Stimulated activated naive B cell treated with anti-CD40 and anti-IgM and Interleukin-4, amounts not matched to agents 10 μg/mL and 1 μg/mL and 100 μg/mL, for 72 hours (primary cell): ENCODE measurements around the gene ANKRA2.
A peak's percentile ranks its signal among the peaks of the same experiment; 100 is the strongest.
"Not testable (repeated sequence)": the region's sequence is repeated elsewhere in the genome, so short reads cannot be mapped to it uniquely, and the experiment has no call there.

ENCODE experiments used
- ATAC-seq, 2 donors: fragments of 150-1000 bp; cut with Tn5 transposase; replicated peaks; 2 replicates each; pipeline ENCODE4 v1.10.0; 2021; ENCODE audit warnings: moderate library complexity in 1 of 2
- DNase-seq: peaks from one replicate; pipeline ENCODE4 v3.0.0; 2021
- H3K27ac Mint-ChIP-seq: one replicate; pipeline ENCODE4 v1.8.0; 2022; ENCODE audit warnings: mild to moderate bottlenecking, mixed read lengths
- H3K27me3 Mint-ChIP-seq, 2 donors: one replicate each; pipeline ENCODE4 v1.8.0; 2022; ENCODE audit warnings: mixed read lengths in 2 of 2
- H3K36me3 Mint-ChIP-seq, 2 donors: one replicate each; pipeline ENCODE4 v1.8.0; 2022; ENCODE audit warnings: mixed read lengths in 2 of 2, mild to moderate bottlenecking in 1 of 2
- H3K4me1 Mint-ChIP-seq, 2 donors: one replicate each; pipeline ENCODE4 v1.8.0; 2022; ENCODE audit warnings: mixed read lengths in 2 of 2, mild to moderate bottlenecking in 1 of 2
- H3K4me3 Mint-ChIP-seq, 2 donors: one replicate each; pipeline ENCODE4 v1.8.0; 2022; ENCODE audit warnings: mild to moderate bottlenecking in 2 of 2, mixed read lengths in 2 of 2, moderate library complexity in 1 of 2
- H3K9me3 Mint-ChIP-seq, 2 donors: one replicate each; pipeline ENCODE4 v1.8.0; 2022; ENCODE audit warnings: mixed read lengths in 2 of 2, mild to moderate bottlenecking in 1 of 2

The ANKRA2 gene

DNA sequence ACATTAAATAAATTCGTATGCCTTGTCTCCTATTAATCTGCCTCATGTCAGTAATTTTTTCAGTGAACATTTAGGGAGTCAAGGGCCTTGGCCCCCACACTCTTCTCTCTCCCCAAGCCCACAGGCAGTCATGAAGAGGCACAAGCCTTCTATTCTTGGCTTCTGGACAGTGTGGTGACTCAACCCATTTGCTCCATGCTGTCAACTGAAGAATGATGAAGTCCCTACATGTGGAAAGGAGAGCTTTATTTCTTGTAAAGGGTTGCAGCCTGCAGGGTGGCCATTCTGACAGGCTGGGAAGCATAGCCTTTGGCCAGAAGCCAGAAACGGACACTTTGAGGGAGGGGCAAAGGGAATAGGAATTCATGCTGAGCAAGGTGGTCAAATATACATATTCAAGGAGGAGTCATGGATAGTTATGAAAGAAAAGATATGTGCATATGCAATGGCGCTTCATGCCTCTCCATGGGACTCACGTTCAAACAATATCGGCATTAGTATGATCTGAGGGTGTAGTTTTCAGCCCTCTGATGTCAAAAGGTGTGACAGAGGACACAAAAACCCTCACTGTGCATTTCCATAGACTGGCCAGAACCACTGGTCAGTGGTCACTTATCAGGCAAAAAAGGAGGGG lies 31.3 kb downstream of the ANKRA2 start:
- Mint-ChIP-seq H3K4me1 (no peaks in the 10 kb centered on the region), H3K27ac (no peak overlapping the region), H3K27me3 (peaks cover 28 to 39% of the 10 kb centered on the region in 2 donors), H3K36me3 (no peaks in the 10 kb centered on the region), H3K9me3 (no peaks in the 10 kb centered on the region), H3K4me3 (no peak overlapping the region)
- no peak for ATAC-seq
- DNase-seq, result no peak

DNA sequence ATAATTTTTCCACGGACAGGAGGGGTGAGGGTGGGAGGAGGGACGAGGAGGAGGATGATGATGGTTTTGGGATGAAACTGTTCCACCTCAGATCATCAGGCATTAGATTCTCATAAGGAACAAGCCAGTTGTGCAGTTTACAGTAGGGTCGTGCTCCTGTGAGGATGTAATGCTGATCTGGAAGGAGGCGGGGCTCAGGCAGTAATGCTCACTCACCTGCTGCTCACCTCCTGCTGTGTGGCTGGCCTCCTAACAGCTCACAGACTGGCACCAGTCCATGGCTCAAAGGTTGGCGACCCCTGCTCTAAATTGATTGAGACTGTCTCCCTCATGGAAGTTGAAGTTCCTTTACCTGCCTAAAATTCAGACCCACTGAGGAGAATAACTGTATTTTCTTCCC lies 33.2 kb downstream of the ANKRA2 start:
- ATAC-seq (no peak), DNase-seq (no peak)
- Mint-ChIP-seq H3K36me3 (no peaks in the 10 kb centered on the region), H3K4me1 (peaks cover 0 to 2% of the 10 kb centered on the region in 2 donors), H3K27ac (no peak overlapping the region), H3K27me3 (peaks cover 28 to 50% of the 10 kb centered on the region in 2 donors), H3K4me3 (no peak overlapping the region), H3K9me3 (no peaks in the 10 kb centered on the region)

DNA sequence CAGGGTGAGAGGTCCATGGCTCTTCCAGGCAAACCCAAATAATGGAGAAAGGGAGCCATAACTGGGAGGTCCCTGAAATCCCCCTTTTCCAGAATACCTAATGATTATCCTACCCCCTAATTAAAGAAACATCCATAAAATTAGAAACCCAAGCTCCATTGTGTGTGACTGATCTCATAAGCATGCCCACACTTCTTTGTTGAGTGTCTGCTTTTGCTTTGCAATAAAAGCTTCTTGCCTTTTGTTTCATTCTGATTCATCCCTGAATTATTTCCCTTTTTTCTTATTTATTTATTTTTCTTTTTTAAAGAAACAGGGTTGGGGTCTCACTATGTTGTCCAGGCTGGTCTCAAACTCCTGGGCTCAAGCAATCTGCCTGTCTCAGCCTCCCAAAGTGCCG lies 34.1 kb downstream of the ANKRA2 start:
- peaks cover 0 to 2% of the 10 kb centered on the region in 2 donors for H3K4me1 Mint-ChIP-seq
- DNase-seq, result no peak
- peaks cover 28 to 55% of the 10 kb centered on the region in 2 donors for H3K27me3 Mint-ChIP-seq
- no peak for ATAC-seq
- H3K36me3 Mint-ChIP-seq, result no peaks in the 10 kb centered on the region
- no peaks in the 10 kb centered on the region for H3K9me3 Mint-ChIP-seq
- H3K4me3 Mint-ChIP-seq, result no peak overlapping the region
- no peak overlapping the region for H3K27ac Mint-ChIP-seq

DNA sequence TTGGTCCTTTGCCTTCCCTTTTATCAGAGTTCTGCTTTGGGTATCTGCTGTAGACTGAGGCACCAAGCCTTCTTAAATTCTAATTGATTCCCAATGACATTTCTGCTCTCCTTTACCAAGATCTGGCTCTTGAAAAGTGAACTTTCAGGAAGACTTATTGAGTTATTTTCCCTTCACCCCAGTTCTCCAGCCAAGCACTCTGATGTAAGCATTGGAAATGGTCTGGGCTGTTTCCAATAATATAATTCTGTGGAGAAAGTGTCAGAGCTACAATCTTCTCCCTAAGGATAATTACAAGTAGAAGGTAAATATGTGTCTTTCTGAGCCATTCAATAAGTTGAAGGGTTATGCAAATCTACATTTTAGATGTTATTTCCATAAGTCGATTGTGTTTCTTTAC lies 36.4 kb downstream of the ANKRA2 start:
- Mint-ChIP-seq H3K4me3 (no peak overlapping the region), H3K9me3 (no peaks in the 10 kb centered on the region), H3K27me3 (peaks cover 17 to 48% of the 10 kb centered on the region in 2 donors), H3K27ac (no peak overlapping the region), H3K36me3 (no peaks in the 10 kb centered on the region), H3K4me1 (peaks cover 0 to 3% of the 10 kb centered on the region in 2 donors)
- DNase-seq (no peak), ATAC-seq (no peak)

DNA sequence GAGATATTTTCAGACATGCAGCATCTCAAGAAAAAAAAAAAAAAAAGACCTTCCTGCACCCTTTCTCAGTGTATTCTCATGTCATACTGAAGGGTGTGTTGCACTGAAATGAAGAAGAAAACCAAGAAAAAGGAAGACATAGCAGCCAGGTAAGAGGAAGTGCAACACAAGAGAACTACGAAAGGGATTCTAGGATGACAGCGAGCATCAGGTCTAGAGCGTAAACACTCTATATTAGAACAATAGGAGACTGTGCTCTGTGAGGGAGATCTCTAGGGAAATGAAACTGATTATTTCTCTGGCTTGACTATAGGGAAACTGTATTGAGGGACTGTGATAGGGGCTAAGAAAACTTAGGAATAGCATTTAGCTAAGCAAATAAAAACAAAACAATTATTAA lies 37.2 kb downstream of the ANKRA2 start:
- no peak for ATAC-seq
- DNase-seq, result no peak
- no peaks in the 10 kb centered on the region for H3K36me3 Mint-ChIP-seq
- H3K27ac Mint-ChIP-seq, result no peak overlapping the region
- H3K9me3 Mint-ChIP-seq, result no peaks in the 10 kb centered on the region
- H3K4me1 Mint-ChIP-seq, result peaks cover 7% of the 10 kb centered on the region in 2 donors
- peaks cover 11 to 42% of the 10 kb centered on the region in 2 donors for H3K27me3 Mint-ChIP-seq
- no peak overlapping the region for H3K4me3 Mint-ChIP-seq

DNA sequence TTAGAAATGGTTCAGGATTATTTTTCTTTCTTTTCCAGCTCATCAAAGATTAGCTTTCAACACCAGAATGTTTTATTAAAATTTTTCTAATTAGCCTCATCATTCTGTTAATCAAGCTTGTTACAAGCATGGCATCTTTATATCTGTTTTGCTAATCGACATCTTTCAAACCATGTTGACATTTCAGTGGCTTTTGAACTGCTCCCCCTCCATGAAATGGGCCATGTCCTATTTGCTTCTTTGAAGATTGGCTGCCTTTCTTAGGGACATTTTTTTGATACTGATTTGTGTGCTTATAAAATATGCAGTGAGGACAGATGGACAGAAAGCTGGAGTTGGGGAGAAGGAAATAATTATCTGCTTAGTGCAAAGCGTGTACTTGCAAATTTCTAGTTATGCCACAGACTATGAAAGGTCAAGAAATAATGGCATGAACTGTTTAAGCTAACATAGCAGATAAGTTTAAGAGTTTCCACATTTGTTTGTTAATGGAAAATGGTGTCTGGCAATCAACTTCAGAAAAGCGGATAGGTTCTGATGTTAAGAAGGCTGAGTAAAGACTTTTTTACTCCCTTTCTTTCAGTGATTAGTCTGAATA lies 39.7 kb downstream of the ANKRA2 start:
- no peak for ATAC-seq
- no peak for DNase-seq
- H3K27ac Mint-ChIP-seq, result no peak overlapping the region
- peaks cover 7% of the 10 kb centered on the region in 2 donors for H3K4me1 Mint-ChIP-seq
- no peaks in the 10 kb centered on the region for H3K9me3 Mint-ChIP-seq
- H3K27me3 Mint-ChIP-seq, result peaks cover 0 to 23% of the 10 kb centered on the region in 2 donors
- no peak overlapping the region for H3K4me3 Mint-ChIP-seq
- H3K36me3 Mint-ChIP-seq, result no peaks in the 10 kb centered on the region

DNA sequence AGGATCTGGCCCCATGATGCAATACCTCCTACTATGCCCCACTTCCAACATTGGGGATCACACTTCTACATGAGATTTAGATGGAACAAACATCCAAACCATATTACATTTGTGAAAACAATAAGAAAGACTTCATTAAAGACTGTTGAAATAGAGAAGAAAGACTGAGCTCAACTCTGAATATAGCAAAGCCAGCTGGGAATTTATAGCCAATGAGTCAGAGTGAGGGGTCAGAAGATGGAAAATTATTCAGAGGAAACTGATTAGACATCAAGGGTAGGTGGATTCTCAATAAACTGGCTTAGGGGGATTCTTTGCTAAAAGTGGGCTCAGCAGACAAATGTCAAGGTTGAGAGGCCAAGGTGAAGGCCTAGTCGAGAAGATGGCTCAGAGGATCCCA lies 41.6 kb downstream of the ANKRA2 start:
- ATAC-seq (no peak), DNase-seq (no peak)
- Mint-ChIP-seq H3K36me3 (no peaks in the 10 kb centered on the region), H3K27ac (no peak overlapping the region), H3K4me1 (peaks cover 14 to 16% of the 10 kb centered on the region in 2 donors), H3K4me3 (no peak overlapping the region), H3K27me3 (peaks cover 0 to 18% of the 10 kb centered on the region in 2 donors), H3K9me3 (no peaks in the 10 kb centered on the region)

DNA sequence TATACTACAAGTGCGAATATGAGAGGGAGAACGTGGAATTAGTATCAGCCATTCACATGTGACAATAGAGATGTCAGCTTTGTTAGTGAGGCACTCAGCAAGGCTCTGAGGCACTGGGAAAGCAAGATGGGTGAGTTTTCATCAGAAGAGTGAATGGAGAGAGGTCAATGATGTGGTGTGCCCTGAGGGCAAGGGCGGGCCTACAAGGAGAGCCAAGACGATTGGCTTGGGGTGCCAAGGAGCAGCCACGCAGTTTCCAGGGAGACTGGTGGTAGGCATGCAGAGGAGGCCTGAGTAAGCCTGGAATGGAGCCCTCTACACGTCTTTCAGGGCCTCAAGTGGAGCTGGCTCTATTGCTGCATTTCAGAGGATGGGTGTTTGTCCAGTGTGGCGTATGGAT lies 42.5 kb downstream of the ANKRA2 start:
- no peak overlapping the region for H3K4me3 Mint-ChIP-seq
- H3K27me3 Mint-ChIP-seq, result peaks cover 0 to 12% of the 10 kb centered on the region in 2 donors
- no peaks in the 10 kb centered on the region for H3K36me3 Mint-ChIP-seq
- no peak for ATAC-seq
- peaks cover 11 to 16% of the 10 kb centered on the region in 2 donors for H3K4me1 Mint-ChIP-seq
- no peak overlapping the region for H3K27ac Mint-ChIP-seq
- no peaks in the 10 kb centered on the region for H3K9me3 Mint-ChIP-seq
- DNase-seq, result no peak

DNA sequence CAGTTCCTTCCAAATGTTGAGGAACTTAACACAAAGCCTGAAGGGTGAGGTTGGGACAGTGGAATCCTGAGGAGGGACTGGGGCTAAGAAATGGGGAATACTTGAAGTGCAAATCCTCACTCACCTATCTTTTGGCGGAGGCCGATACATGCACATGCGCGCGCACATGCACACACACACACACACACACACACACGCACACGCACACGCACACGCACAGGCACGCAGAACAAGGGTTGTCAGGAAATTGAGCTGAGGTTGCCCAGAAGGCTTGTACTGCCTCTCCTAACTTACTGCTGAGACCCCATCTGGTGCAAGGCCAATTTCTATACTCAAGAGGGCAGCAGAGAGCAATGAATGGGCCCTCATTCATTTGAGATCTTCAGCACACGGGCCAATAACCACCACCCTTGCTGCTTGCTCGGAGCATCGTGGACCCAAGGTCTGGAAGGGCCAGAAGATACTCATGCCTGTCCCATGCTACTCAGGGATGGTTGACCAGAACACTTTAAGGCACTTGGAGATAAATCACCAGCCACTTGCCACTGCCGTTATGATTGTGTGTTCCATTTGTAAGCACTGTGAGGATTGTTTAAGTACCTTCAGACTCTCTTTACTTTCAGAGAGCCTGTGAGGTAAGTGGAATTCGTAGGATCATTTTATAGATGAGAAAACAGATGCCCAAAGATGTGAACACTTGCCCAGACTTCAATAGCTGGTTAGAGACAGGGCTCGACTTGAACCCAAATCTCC lies 45.7 kb downstream of the ANKRA2 start:
- Mint-ChIP-seq H3K9me3 (no peaks in the 10 kb centered on the region), H3K27ac (no peak overlapping the region), H3K4me1 (peaks cover 11 to 16% of the 10 kb centered on the region in 2 donors), H3K36me3 (no peaks in the 10 kb centered on the region), H3K27me3 (no peaks in the 10 kb centered on the region), H3K4me3 (no peak overlapping the region)
- DNase-seq (peak; percentile 47), ATAC-seq (peak; percentile 99)

DNA sequence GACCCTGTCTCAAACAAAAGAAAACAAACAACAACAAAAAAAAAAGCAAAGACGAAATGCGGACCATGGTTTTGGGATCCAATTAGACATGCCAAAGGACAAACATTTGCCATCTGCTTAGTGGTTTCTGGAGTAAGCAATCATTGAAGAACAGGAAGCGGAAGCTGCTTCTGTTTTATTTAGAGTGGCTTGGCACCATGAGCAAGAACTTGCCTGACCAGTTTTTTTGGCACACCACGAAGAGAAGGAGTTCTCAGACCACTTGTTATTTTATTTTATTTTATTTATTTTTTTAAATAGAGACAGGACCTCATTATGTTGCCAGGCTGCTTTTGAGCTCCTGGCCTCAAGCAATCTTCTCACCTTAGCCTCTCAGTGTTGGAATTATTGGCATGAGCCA lies 50.2 kb downstream of the ANKRA2 start:
- peaks cover 7 to 9% of the 10 kb centered on the region in 2 donors for H3K4me1 Mint-ChIP-seq
- H3K36me3 Mint-ChIP-seq, result peaks cover 5 to 8% of the 10 kb centered on the region in 2 donors
- no peaks in the 10 kb centered on the region for H3K27me3 Mint-ChIP-seq
- DNase-seq (no peak), ATAC-seq (no peak)
- H3K27ac Mint-ChIP-seq, result no peak overlapping the region
- H3K9me3 Mint-ChIP-seq, result no peaks in the 10 kb centered on the region
- no peak overlapping the region for H3K4me3 Mint-ChIP-seq

DNA sequence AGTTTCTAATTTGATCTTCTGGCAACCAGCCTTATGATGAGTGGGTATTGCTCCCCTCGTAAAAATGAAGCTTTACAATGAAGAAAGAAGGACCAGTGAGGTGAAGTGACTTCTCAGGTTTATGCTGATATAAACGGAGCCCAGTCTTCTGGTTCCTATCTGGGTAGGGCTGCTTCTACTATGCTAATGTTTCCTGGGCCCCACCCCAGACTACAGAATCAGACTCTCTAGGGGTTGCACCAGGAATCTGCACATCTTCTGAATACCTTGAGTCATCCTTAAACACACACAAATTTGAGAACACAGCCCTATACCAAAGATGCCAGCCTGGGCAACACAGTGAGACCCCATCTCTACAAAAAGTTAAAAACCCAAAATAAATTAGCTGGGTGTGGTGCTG lies 51.0 kb downstream of the ANKRA2 start:
- Mint-ChIP-seq H3K27ac (no peak overlapping the region), H3K36me3 (peaks cover 5 to 12% of the 10 kb centered on the region in 2 donors), H3K4me3 (no peak overlapping the region), H3K4me1 (peaks cover 2 to 3% of the 10 kb centered on the region in 2 donors), H3K9me3 (no peaks in the 10 kb centered on the region), H3K27me3 (no peaks in the 10 kb centered on the region)
- ATAC-seq (no peak), DNase-seq (no peak)

DNA sequence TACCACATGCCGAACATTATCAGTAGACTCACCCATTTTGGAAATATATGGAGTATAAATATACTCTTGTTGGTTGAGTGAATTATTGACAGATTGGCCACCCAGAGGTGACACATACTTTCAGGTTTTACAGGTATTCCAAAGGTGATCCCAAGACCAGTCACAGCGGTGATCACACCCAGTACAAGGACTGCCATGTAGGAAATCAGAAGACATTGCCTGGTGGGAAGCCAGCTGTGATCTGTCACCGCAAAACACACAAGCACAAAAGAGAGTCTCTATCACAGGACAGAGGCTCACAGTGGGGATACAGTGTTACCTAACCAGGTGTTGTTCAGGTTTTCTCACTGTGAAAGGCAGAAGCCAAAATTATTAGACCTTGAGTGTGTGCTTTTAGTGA lies 51.4 kb downstream of the ANKRA2 start:
- Mint-ChIP-seq H3K4me3 (no peak overlapping the region), H3K36me3 (peaks cover 9 to 12% of the 10 kb centered on the region in 2 donors), H3K27ac (no peak overlapping the region), H3K4me1 (no peaks in the 10 kb centered on the region), H3K9me3 (no peaks in the 10 kb centered on the region), H3K27me3 (no peaks in the 10 kb centered on the region)
- ATAC-seq (no peak), DNase-seq (no peak)

DNA sequence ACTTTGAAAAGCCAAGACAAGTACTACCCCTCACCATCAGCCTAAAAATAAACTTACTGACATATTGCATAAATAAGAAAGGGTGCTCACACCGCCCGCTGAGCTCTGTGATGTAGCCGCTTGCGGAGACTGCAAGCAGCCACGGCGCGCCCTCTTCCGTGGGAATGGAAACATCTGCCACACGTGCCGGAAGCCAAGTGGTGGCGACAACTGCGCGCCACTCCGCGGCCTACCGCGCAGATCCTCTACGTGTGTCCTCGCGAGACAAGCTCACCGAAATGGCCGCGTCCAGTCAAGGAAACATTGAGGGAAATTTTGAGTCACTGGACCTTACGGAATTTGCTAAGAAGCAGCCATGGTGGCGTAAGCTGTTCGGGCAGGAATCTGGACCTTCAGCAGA lies 56.9 kb downstream of the ANKRA2 start:
- peak; percentile 52 to 74 for ATAC-seq
- H3K36me3 Mint-ChIP-seq, result peaks cover 25 to 36% of the 10 kb centered on the region in 2 donors
- not testable (repeated sequence) for H3K4me3 Mint-ChIP-seq, H3K9me3 Mint-ChIP-seq, DNase-seq, H3K27me3 Mint-ChIP-seq, H3K4me1 Mint-ChIP-seq, H3K27ac Mint-ChIP-seq

DNA sequence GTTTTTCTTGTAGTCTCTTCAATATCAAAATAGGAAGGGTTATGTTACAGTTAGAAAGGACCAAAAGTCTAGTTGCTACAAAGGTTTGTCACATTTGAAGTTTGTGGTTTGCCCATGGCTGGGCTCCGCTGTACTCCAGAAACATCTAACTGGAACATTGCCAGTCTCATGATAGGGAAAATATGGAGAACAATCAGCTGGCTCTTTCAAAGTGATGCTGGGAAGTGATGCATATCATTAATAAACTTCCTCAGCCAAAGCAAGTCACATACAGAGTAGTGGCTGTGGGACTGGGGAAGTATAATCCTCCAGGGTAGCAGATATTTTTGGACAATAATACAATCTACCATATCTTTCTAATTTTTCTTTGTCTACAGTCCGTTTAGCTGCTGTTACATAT lies 58.4 kb downstream of the ANKRA2 start:
- no peak for DNase-seq
- Mint-ChIP-seq H3K27ac (no peak overlapping the region), H3K36me3 (peaks cover 25 to 41% of the 10 kb centered on the region in 2 donors)

DNA sequence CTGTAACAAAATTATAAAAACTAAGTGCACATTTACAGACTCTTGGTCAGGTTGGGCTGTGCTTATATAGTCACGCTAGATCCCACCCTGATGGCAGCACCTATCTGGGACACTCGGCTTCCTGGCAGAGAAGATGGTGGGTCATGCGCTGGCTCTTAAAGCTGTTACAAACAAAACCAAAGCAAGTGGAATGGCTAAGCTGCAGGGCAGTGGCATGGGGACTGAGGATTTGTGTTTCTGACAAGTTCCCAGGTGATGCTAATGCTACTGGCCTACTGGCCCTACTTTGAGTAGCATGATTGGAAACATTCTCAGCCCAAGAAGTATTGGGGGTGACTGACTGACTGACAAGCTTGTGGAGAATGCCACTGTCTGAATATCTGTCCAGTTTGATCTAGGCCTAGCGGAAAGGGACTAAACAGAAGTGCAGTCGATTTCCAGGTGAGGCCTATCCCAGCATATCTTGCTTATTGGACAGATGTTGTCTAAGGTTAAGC lies 58.9 kb downstream of the ANKRA2 start:
- H3K4me1 Mint-ChIP-seq, result peaks cover 2% of the 10 kb centered on the region in 2 donors
- H3K9me3 Mint-ChIP-seq, result no peaks in the 10 kb centered on the region
- H3K4me3 Mint-ChIP-seq, result no peak overlapping the region
- no peak for DNase-seq
- peaks cover 26 to 42% of the 10 kb centered on the region in 2 donors for H3K36me3 Mint-ChIP-seq
- H3K27me3 Mint-ChIP-seq, result no peaks in the 10 kb centered on the region
- no peak overlapping the region for H3K27ac Mint-ChIP-seq
- no peak for ATAC-seq

More for the DNA sequence above, 58.4 kb downstream of the ANKRA2 start:
- no peaks in the 10 kb centered on the region for H3K27me3 Mint-ChIP-seq
- no peak for ATAC-seq
- H3K9me3 Mint-ChIP-seq, result no peaks in the 10 kb centered on the region
- peaks cover 0 to 1% of the 10 kb centered on the region in 2 donors for H3K4me1 Mint-ChIP-seq
- H3K4me3 Mint-ChIP-seq, result no peak overlapping the region
